ENCODE measurements around the gene TSPY2. TPM values are rescaled to one million over a fixed set of nuclear protein-coding genes. Genes with fewer than 3 reads are reported as not detected.
"Not testable (repeated sequence)": the region's sequence is repeated elsewhere in the genome, so short reads cannot be mapped to it uniquely, and the experiment has no call there.

TSPY2 gene, protein sequence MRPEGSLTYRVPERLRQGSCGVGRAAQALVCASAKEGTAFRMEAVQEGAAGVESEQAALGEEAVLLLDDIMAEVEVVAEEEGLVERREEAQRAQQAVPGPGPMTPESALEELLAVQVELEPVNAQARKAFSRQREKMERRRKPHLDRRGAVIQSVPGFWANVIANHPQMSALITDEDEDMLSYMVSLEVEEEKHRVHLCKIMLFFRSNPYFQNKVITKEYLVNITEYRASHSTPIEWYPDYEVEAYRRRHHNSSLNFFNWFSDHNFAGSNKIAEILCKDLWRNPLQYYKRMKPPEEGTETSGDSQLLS
- total RNA-seq (ENCODE audit: low replicate concordance), result not detected in 2 replicates
- long read RNA-seq, result 0 reads

DNA sequence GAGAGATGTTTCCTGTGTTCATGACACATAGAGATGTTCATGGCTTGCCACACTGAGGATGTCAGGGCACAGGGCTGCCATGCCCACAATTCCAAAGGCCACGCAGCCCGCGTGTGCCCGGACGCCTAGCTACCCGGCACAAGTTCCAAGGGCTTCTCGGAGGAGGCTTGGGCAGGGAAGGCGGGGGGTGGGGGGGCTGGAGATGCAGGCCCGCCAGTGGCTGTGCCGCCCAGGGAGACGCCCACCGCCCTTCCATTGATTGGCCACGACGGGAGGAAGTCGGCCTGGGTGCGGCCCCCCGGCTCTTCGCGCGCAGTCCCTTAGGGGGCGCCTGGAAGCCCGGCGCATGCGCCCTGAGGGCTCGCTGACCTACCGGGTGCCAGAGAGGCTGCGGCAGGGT lies at the start of gene TSPY2:
TSPY2 (plus strand) TSS at position 301 of the 400 bp plus-strand sequence; CDS start at position 347, 46 bp downstream.
- H3K27me3 Mint-ChIP-seq; DNase-seq (ENCODE audit: extremely low spot score, unreplicated experiment); H3K9me3 Mint-ChIP-seq; H3K4me3 Mint-ChIP-seq; H3K4me1 Mint-ChIP-seq (ENCODE audit: unreplicated experiment); H3K36me3 Mint-ChIP-seq; H3K27ac Mint-ChIP-seq: not testable (repeated sequence)

DNA sequence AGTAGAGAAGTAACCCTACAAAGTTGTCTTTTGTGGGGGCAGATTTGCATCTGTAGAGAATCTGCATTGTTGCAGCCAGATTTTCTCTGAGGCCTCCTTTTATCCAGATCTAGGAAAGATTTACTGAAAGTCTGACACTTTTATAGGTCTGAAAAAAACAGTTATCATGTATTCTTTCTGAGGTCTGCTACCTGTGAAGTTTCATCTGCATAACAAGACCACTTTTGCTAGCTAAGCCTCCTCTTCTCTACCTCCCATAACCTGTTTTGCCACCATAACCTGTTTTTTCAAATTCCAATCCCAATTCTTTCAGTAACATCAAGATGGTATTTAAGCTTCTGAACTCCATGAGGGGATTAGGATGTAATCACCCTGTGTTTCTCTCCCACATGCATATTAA lies 36.5 kb upstream of the TSPY2 start:
- H3K4me1 Mint-ChIP-seq (ENCODE audit: unreplicated experiment); H3K27me3 Mint-ChIP-seq; DNase-seq (ENCODE audit: extremely low spot score, unreplicated experiment); H3K9me3 Mint-ChIP-seq; H3K27ac Mint-ChIP-seq; H3K36me3 Mint-ChIP-seq; H3K4me3 Mint-ChIP-seq: not testable (repeated sequence)

DNA sequence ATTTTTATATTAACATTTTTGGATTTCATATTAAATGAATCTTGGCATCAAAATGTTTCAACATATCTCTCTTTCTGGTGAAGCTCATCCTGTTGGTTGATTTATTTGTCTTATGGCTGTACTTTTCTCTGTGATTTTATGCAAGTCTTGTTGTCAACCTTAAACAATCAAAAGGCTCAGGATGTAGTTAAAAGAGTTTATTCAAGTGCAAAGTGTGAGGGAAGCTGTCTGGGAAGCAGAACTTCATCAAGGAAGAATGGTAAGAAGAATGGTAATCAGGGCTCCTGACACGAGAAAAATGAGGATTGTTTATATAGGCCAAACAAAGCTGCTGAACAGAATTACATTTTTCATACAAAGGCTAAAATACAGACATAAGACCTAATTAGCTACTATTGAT lies 29.0 kb upstream of the TSPY2 start:
- H3K27ac Mint-ChIP-seq; H3K4me3 Mint-ChIP-seq; H3K9me3 Mint-ChIP-seq; H3K4me1 Mint-ChIP-seq (ENCODE audit: unreplicated experiment); H3K27me3 Mint-ChIP-seq; H3K36me3 Mint-ChIP-seq; DNase-seq (ENCODE audit: extremely low spot score, unreplicated experiment): not testable (repeated sequence)

DNA sequence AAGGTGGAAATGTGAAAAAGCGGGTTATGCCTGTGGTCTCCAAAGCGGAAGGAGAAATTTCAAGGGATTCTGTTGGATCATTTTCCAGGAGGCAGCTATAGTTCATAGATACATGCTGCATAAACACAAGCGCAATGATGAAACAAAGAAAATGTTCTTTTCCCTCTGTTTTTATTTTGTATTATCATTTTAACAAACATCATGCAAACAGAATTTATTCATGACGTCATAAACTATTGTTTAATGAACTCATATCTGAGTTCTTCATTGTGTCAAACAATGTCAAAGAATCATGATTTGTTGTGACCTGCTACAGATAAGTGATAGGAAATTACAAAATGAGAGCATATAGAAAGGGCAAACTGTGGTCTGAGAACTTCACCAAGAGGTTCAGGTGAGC lies 23.8 kb downstream of the TSPY2 start:
- not testable (repeated sequence) for H3K9me3 Mint-ChIP-seq; H3K4me3 Mint-ChIP-seq; H3K4me1 Mint-ChIP-seq (ENCODE audit: unreplicated experiment); H3K27me3 Mint-ChIP-seq; H3K36me3 Mint-ChIP-seq; H3K27ac Mint-ChIP-seq; DNase-seq (ENCODE audit: extremely low spot score, unreplicated experiment)

All from type B pancreatic cell (in vitro differentiated cells).